ENCODE results near the gene HPGDS. TPM values are rescaled to one million over a fixed set of nuclear protein-coding genes. Genes with fewer than 3 reads are reported as not detected.
A peak's percentile ranks its signal among the peaks of the same experiment; 100 is the strongest.

HPGDS gene
- total RNA-seq, 1 donor from 2014 or later: not detected

DNA sequence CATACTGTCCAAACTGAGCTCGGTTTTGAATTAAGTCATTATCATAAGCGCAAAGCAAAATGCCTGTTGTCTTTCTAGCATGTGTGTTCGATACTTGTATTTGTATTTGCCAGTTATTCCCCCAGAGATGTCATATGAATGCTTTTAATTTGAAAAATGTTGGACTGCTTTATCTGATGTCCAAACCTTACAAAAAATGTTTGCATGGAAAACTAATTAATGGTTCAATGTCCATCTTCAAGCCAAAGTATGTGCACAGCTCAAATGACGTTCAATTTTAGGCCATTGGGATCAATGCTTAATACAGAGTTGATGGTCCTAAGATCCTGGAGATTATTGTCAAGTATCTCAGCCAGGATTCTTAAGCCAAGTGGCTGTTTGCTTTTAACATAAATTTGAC, 17.2 kb upstream of the HPGDS start:
- no peak for FAIRE-seq
- TF ChIP-seq, protein P1, sequence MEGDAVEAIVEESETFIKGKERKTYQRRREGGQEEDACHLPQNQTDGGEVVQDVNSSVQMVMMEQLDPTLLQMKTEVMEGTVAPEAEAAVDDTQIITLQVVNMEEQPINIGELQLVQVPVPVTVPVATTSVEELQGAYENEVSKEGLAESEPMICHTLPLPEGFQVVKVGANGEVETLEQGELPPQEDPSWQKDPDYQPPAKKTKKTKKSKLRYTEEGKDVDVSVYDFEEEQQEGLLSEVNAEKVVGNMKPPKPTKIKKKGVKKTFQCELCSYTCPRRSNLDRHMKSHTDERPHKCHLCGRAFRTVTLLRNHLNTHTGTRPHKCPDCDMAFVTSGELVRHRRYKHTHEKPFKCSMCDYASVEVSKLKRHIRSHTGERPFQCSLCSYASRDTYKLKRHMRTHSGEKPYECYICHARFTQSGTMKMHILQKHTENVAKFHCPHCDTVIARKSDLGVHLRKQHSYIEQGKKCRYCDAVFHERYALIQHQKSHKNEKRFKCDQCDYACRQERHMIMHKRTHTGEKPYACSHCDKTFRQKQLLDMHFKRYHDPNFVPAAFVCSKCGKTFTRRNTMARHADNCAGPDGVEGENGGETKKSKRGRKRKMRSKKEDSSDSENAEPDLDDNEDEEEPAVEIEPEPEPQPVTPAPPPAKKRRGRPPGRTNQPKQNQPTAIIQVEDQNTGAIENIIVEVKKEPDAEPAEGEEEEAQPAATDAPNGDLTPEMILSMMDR (IDR thresholded peaks at IDR 0.05; ENCODE audit: insufficient read depth, low read length, severe bottlenecking): no peak
- no peaks in the 10 kb centered on the region for H3K36me3 ChIP-seq (ENCODE audit: control insufficient read depth, insufficient read depth, low read length)
- no peak for DNase-seq (ENCODE audit: low read depth)
- H3K27me3 ChIP-seq (ENCODE audit: control insufficient read depth, insufficient read depth, low read length): no peaks in the 10 kb centered on the region
- no peak overlapping the region for H3K4me3 ChIP-seq (ENCODE audit: low read depth, low read length)

DNA sequence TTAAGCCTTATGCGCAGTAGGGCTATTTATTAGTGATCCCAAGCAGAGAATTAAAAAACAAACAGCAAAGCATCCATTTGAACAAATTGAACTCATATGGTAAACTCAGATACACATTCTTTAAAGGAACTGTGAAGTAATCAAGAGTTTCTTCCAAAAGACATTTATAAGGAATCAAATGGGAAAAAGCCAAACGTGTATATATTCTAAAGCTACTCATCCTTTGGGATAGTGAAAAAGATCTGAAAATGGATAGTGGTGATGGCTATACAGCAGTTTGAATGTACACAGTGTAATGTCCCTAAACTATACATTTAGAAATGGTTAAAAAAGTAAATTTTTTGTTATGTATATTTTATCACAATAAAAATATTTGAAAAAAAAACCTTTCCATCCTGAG, 16.6 kb upstream of the HPGDS start:
- FAIRE-seq (no peak), DNase-seq (ENCODE audit: low read depth) (no peak)
- Histone ChIP-seq H3K36me3 (ENCODE audit: control insufficient read depth, insufficient read depth, low read length) (no peaks in the 10 kb centered on the region), H3K4me3 (ENCODE audit: low read depth, low read length) (no peak overlapping the region), H3K27me3 (ENCODE audit: control insufficient read depth, insufficient read depth, low read length) (no peaks in the 10 kb centered on the region)
- TF ChIP-seq, protein P1 (IDR thresholded peaks at IDR 0.05; ENCODE audit: insufficient read depth, low read length, severe bottlenecking): no peak

DNA sequence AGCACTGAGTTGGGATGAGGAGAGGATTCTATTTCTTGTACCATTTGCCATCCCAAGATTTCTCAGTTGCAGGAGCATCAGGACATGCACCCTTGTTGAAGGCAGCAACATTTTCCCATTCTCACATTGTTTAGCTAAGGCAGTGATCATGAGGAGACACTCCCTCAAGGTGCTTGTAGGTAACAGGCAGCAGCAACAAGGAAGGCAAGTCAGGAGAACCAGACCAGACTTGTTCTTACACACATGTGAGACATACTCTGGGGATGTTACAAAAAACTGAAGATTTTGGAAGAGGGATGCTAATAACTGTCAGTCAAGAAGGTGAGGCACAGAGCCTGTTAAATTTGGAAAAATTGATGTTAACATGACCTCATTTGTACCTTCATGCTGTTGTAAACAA, 15.5 kb upstream of the HPGDS start:
- TF ChIP-seq, protein P1 (IDR thresholded peaks at IDR 0.05; ENCODE audit: insufficient read depth, low read length, severe bottlenecking): no peak
- DNase-seq (ENCODE audit: low read depth) (peak; percentile 50), FAIRE-seq (no peak)
- H3K36me3 ChIP-seq (ENCODE audit: control insufficient read depth, insufficient read depth, low read length): no peaks in the 10 kb centered on the region
- H3K27me3 ChIP-seq (ENCODE audit: control insufficient read depth, insufficient read depth, low read length): no peaks in the 10 kb centered on the region
- H3K4me3 ChIP-seq (ENCODE audit: low read depth, low read length): no peak overlapping the region

DNA sequence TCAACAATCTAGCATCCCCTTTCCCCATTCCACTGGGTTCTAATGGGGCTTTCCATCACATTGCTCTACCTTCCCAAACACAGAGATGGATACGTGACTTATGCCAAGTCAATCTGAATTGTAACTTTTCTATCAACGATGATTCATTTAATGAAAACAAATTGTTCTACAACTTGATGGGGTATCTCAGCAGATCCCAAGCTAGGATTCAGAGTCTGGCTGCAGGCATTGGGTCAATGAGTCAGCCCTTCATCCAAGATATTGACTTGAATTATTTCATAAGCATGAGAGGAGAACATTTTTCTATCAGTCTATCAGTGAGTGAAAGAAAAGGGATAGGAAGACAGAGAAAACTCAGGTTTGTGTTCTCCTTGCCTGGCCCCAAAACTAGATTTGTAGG, 15.0 kb upstream of the HPGDS start:
- Histone ChIP-seq H3K36me3 (ENCODE audit: control insufficient read depth, insufficient read depth, low read length) (no peaks in the 10 kb centered on the region), H3K27me3 (ENCODE audit: control insufficient read depth, insufficient read depth, low read length) (no peaks in the 10 kb centered on the region), H3K4me3 (ENCODE audit: low read depth, low read length) (no peak overlapping the region)
- DNase-seq (ENCODE audit: low read depth) (peak; percentile 47), FAIRE-seq (no peak)
- TF ChIP-seq, protein P1 (IDR thresholded peaks at IDR 0.05; ENCODE audit: insufficient read depth, low read length, severe bottlenecking): no peak

DNA sequence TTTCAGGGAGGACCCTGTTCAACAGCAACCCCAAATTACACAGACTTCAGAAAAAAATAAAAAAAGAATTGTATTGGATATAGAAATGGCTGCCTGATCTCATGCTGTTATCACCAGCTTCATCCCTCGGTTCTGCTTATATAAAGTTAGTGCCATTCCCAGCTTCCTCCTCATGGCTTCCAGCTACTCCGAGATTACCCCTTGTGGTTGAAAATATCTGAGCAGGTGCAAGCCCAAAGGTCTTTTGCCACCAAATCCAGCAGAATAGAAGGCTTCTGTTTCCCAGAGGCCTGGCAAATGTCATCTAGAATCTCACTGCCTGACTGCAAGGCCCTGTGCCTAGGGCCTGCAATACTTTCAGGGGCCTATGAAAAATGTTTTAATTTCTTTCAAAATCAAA, 13.8 kb upstream of the HPGDS start:
- FAIRE-seq (no peak), DNase-seq (ENCODE audit: low read depth) (no peak)
- Histone ChIP-seq H3K27me3 (ENCODE audit: control insufficient read depth, insufficient read depth, low read length) (peaks cover 2% of the 10 kb centered on the region), H3K36me3 (ENCODE audit: control insufficient read depth, insufficient read depth, low read length) (no peaks in the 10 kb centered on the region), H3K4me3 (ENCODE audit: low read depth, low read length) (no peak overlapping the region)
- TF ChIP-seq, protein P1 (IDR thresholded peaks at IDR 0.05; ENCODE audit: insufficient read depth, low read length, severe bottlenecking): no peak

DNA sequence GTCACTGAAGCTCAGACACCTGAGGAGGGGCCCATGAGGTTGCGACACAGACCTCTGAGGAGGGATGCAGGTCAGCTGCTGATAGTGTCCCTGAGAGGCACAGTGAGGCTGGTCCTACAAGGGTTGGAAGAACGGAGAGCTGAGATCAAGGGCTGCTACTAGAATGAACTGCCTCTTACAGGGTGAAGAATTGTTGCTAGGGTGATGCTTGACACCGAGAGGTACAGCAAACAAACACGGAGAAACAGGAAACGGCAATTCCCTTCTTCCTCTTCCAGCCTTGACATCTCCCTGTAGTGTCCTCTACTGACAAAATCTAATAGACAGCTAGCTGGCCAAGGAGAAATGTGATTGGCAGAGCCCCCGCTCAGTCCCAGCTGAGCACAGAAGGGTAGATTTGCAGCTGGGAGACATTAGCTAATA, 11.8 kb upstream of the HPGDS start:
- FAIRE-seq: peak; percentile 32
- Histone ChIP-seq H3K36me3 (ENCODE audit: control insufficient read depth, insufficient read depth, low read length) (no peaks in the 10 kb centered on the region), H3K27me3 (ENCODE audit: control insufficient read depth, insufficient read depth, low read length) (peaks cover 2% of the 10 kb centered on the region), H3K4me3 (ENCODE audit: low read depth, low read length) (no peak overlapping the region)
- DNase-seq (ENCODE audit: low read depth): no peak
- TF ChIP-seq, protein P1 (IDR thresholded peaks at IDR 0.05; ENCODE audit: insufficient read depth, low read length, severe bottlenecking): no peak

Measured in bronchial epithelial cell (primary cell).